ENCODE measurements around the gene LRRC28. TPM values are rescaled to one million over a fixed set of nuclear protein-coding genes. Genes with fewer than 3 reads are reported as not detected.
A peak's percentile ranks its signal among the peaks of the same experiment; 100 is the strongest.

LRRC28 gene
- polyA plus RNA-seq, 3 donors from 2014 or later: 27.3 to 30.5 (median 27.7) TPM

DNA sequence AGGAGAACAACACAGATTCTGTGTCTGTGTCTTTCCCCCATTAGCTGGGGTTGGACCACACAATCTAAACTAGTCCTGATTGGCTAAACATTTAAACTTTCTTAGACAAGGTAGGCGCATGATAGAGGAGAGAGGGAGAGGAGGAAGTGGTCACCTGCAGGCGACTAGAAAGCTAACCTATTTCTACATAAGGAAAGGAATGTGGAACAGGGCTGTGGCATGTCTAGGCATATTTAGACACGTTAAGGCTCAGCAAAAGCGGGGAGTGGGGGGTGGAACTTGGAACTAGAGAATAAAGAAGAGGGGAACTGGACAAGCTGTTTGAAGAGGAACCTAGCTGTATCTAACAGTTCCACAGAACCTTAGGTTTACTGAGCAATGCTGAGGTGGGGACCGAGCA is 12.8 kb downstream of the LRRC28 start:
- H3K9me3 Mint-ChIP-seq: no peaks in the 10 kb centered on the region
- no peak overlapping the region for H3K27ac Mint-ChIP-seq
- H3K4me1 Mint-ChIP-seq: no peaks in the 10 kb centered on the region
- no peak overlapping the region for H3K4me3 Mint-ChIP-seq
- H3K36me3 Mint-ChIP-seq: peaks cover 6 to 16% (median 8%) of the 10 kb centered on the region in 3 donors
- H3K27me3 Mint-ChIP-seq (ENCODE audit: low read depth in 3 of 3): peaks cover 0 to 3% (median 0%) of the 10 kb centered on the region in 3 donors
- no peak for DNase-seq

DNA sequence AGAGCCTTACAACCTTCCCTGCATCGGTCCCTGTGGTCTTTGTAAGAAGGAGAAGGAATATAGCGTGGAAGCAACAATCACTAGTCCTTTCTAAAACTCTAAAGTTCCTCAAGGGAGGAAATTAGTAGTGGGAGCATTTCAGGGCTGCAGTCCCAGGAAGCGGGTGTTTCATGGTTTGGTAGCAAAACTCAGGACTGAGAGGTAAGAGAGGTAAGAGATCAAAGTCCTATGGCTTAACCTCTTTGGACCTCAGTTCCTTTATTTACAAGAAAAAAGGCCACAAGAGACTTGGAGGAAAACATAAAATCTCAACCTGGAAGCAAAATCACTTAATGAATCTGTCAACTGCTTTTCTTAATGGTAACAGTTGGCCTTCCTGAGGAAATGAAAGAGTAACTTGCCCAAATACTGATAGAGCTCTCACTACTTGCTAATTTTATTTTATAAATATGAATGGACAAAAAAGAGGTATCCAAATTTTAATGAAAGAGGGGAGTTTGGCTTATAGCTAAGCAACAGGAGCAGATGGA is 14.3 kb downstream of the LRRC28 start:
- Mint-ChIP-seq H3K4me3 (no peak overlapping the region), H3K9me3 (no peaks in the 10 kb centered on the region), H3K27me3 (ENCODE audit: low read depth in 3 of 3) (peaks cover 0 to 3% (median 0%) of the 10 kb centered on the region in 3 donors), H3K27ac (no peak overlapping the region), H3K4me1 (no peaks in the 10 kb centered on the region), H3K36me3 (peaks cover 0 to 9% (median 6%) of the 10 kb centered on the region in 3 donors)
- no peak for DNase-seq

DNA sequence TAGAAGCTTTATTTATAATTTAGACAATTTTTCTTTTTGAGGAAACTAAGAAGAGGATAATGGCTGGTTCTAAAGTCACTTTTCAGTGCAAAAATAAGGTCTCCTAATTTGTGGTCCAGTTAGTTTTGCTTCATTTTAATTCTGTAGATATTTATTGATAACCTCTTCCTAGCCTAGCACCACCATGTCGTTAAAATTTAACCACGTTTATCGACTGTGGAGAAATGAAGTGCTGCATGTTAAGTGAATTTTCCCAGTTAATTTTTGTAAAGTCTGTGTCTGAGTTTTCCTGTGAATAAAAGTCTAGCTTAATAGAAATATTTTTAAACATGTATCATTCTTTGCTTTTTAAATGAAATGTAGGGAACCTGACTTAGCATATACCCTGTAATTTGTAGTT is 16.7 kb downstream of the LRRC28 start:
- H3K36me3 Mint-ChIP-seq: peaks cover 0 to 9% (median 0%) of the 10 kb centered on the region in 3 donors
- H3K27ac Mint-ChIP-seq: no peak overlapping the region
- no peaks in the 10 kb centered on the region for H3K4me1 Mint-ChIP-seq

DNA sequence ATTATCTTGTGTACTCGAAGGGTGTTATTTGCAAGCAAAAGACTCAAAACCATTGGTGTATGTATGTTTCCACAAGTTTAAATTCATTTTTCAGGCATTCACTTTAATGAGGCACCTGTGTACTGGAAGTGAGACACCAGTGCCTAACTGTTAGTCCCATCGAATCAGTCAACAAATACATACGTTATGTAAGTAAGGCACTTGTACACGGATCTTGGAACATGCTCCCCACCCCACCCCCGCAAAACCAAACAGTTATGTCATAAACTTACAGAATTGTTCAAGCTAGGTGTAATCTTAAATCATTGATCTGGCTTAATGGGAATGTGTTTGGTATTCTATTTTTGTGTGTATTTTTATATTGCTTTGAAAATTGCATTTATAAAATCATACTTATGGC is 17.1 kb downstream of the LRRC28 start:
- no peak overlapping the region for H3K4me3 Mint-ChIP-seq
- peaks cover 0 to 3% (median 0%) of the 10 kb centered on the region in 3 donors for H3K27me3 Mint-ChIP-seq (ENCODE audit: low read depth in 3 of 3)
- H3K9me3 Mint-ChIP-seq: no peaks in the 10 kb centered on the region
- no peaks in the 10 kb centered on the region for H3K4me1 Mint-ChIP-seq
- no peak overlapping the region for H3K27ac Mint-ChIP-seq
- H3K36me3 Mint-ChIP-seq: peaks cover 0 to 7% (median 0%) of the 10 kb centered on the region in 3 donors
- DNase-seq: no peak

More for the DNA sequence above, 16.7 kb downstream of the LRRC28 start:
- no peaks in the 10 kb centered on the region for H3K9me3 Mint-ChIP-seq
- H3K4me3 Mint-ChIP-seq: no peak overlapping the region
- DNase-seq: no peak
- peaks cover 0 to 3% (median 0%) of the 10 kb centered on the region in 3 donors for H3K27me3 Mint-ChIP-seq (ENCODE audit: low read depth in 3 of 3)

DNA sequence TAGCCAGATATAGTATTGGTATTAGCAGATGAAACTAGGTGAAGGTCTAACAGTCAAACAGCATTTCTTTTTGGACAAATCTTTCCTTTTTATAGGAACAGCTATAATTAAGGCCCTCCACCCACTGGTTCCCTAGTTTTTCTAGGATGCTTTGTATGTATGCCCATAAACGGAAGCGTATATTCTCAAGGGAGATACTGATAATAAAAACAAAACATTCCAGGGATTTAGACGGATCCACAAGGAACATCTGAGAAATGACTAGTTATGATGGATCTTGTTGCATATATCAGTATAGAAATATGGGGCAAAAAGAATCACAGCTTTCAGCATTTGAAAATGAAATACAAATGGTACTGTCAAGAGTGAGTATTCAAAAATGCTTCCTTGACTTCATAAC is 22.5 kb downstream of the LRRC28 start:
- Mint-ChIP-seq H3K9me3 (no peaks in the 10 kb centered on the region), H3K4me1 (no peaks in the 10 kb centered on the region), H3K36me3 (peaks cover 0 to 4% (median 2%) of the 10 kb centered on the region in 3 donors), H3K27me3 (ENCODE audit: low read depth in 3 of 3) (no peaks in the 10 kb centered on the region), H3K27ac (no peak overlapping the region), H3K4me3 (no peak overlapping the region)
- DNase-seq: no peak

DNA sequence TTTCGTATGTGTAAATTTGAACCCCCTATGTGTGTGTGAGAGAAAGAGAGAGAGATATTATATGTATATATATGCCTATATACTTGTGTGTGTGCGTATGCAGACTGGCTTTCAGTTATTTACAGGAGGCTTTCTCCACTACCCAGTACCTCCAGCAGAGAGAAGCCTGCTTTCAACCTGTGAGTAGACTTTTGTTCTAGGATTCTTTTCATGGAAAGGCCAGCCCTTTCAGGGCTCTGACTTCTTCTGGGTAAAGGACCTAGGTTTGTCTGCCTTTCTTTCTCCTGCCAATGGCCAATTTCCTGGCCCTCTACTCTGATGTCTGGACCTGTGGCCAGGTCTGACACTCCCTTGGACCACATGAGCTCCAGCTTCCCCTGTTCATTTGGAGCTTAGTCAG is 23.8 kb downstream of the LRRC28 start:
- Mint-ChIP-seq H3K36me3 (peaks cover 0 to 9% (median 8%) of the 10 kb centered on the region in 3 donors), H3K4me1 (peaks cover 12% of the 10 kb centered on the region in 2 donors), H3K27me3 (ENCODE audit: low read depth in 3 of 3) (peaks cover 0 to 2% (median 0%) of the 10 kb centered on the region in 3 donors), H3K4me3 (no peak overlapping the region), H3K9me3 (no peaks in the 10 kb centered on the region), H3K27ac (no peak overlapping the region)
- no peak for DNase-seq

DNA sequence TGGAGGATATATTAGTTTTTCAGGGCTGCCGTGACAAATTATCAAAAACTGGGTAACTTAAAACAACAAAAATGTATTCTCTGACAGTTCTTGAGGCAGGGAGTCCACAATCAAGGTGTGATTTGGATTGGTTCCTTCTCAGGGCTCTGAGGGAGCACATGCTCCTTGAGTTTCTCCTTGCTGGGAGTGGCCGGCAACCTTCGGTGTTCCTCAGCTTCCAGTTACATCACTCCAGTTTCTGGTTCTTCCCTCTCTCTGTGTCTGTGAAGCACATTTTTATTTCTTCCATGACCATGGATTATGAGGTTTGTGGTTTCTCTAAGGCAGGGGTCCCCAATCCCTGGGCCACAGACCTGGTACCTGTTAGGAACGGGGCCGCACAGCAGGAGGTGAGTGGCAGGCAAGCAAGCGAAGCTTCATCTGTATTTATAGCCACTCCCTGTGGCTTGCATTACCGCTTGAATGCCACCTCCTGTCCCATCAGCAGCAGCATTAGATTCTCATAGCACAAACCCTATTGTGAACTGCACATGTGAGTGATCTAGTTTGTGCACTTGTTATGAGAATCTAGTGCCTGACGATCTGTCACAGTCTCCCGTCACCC is 24.3 kb downstream of the LRRC28 start:
- no peak overlapping the region for H3K4me3 Mint-ChIP-seq
- H3K27me3 Mint-ChIP-seq (ENCODE audit: low read depth in 3 of 3): peaks cover 0 to 2% (median 0%) of the 10 kb centered on the region in 3 donors
- DNase-seq: no peak
- peaks cover 0 to 9% (median 8%) of the 10 kb centered on the region in 3 donors for H3K36me3 Mint-ChIP-seq
- no peak overlapping the region for H3K27ac Mint-ChIP-seq
- H3K9me3 Mint-ChIP-seq: no peaks in the 10 kb centered on the region
- H3K4me1 Mint-ChIP-seq: peaks cover 13 to 18% of the 10 kb centered on the region in 2 donors

DNA sequence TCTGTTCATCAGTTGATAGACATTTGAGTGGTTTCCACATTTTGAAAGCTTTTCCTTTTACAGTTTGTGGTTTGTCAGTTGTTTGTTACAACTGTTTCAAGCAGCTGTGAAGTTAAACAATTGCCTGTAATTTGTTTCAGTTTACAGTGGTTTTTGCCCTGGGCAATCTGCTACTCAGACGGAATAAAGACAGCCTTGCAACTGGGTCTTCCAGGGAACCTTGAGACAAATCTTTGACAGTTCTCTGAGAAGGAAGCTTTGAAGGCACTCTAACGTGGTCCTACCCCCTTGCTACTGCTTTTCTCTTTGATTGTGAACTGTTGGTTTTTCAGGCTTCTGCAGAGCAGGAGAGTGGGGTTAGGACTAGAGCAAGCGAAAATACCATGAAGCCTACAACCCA is 28.0 kb downstream of the LRRC28 start:
- Mint-ChIP-seq H3K36me3 (peaks cover 0 to 9% (median 8%) of the 10 kb centered on the region in 3 donors), H3K4me1 (peaks cover 13 to 21% of the 10 kb centered on the region in 2 donors), H3K4me3 (no peak overlapping the region), H3K9me3 (no peaks in the 10 kb centered on the region), H3K27me3 (ENCODE audit: low read depth in 3 of 3) (peaks cover 0 to 2% (median 0%) of the 10 kb centered on the region in 3 donors), H3K27ac (peak overlapping the region in 1 of 6 donors; percentile 19)
- peak in 1 of 3 donors; percentile 1 for DNase-seq

DNA sequence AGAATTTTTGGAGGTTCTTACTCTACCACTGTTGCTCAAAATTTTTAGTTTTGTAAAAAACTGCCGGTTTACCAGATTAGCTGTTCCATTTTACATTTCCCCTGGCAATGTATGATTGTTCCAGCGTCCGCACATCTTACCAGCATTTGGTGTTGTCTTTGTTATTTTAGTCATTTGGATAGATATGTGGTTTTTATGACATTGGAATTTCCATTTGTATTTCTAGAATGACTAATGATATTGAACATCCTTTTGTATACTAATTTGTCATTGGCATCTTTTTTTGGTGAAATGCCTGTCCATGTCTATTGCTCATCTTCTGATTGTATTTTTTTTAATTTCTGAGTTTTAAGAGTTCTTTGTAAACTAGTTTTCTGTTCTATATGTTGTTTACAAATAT is 28.5 kb downstream of the LRRC28 start:
- H3K9me3 Mint-ChIP-seq: no peaks in the 10 kb centered on the region
- peak overlapping the region in 2 of 5 donors; percentile 4 to 14 for H3K4me3 Mint-ChIP-seq
- peak overlapping the region in 1 of 6 donors; percentile 28 for H3K27ac Mint-ChIP-seq
- H3K27me3 Mint-ChIP-seq (ENCODE audit: low read depth in 3 of 3): peaks cover 0 to 2% (median 0%) of the 10 kb centered on the region in 3 donors
- DNase-seq: no peak
- H3K36me3 Mint-ChIP-seq: peaks cover 4 to 13% (median 8%) of the 10 kb centered on the region in 3 donors
- peaks cover 13 to 21% of the 10 kb centered on the region in 2 donors for H3K4me1 Mint-ChIP-seq

DNA sequence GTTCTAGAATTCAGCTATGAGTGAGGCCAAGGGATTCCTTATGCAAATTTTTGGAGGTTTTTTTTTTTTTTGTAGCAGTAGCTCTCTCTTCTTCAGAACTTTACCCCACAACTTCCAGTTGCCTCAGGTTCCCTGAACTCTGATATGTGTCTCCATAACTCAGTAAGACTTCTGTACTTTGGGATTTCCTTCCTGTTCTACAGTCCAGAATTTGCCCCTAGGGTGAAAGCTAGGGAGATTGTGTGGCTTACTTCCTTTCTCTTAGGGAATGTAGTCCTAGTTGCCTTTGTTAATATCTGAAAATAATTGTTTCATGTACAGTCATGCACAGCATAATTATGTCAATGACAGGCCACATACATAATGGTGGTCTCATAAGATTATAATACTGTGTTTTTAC is 30.8 kb downstream of the LRRC28 start:
- Mint-ChIP-seq H3K9me3 (no peaks in the 10 kb centered on the region), H3K4me1 (peaks cover 13 to 21% of the 10 kb centered on the region in 2 donors), H3K4me3 (no peak overlapping the region), H3K27me3 (ENCODE audit: low read depth in 3 of 3) (peaks cover 0 to 2% (median 0%) of the 10 kb centered on the region in 3 donors), H3K27ac (no peak overlapping the region), H3K36me3 (peaks cover 9 to 15% (median 10%) of the 10 kb centered on the region in 3 donors)
- DNase-seq: no peak

DNA sequence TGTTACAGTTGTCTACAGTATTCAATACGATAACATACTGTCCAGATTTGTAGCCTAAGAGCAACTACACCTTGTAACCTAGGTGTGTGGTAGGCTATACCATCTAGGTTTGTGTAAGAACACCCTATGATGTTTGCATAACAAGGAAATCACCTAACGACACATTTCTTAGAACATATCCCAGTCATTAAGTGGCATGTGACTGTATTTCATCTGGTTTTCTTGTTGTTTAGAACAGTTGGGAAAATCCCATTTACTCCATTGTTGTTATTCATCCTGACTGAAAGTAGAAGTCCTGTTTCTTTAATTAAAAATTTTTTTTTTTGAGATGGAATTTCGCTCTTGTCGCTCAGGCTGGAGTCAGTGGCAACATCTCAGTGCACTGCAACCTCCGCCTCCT is 31.3 kb downstream of the LRRC28 start:
- no peak overlapping the region for H3K4me3 Mint-ChIP-seq
- no peak for DNase-seq
- H3K36me3 Mint-ChIP-seq: peaks cover 9 to 15% (median 10%) of the 10 kb centered on the region in 3 donors
- no peak overlapping the region for H3K27ac Mint-ChIP-seq
- peaks cover 13 to 21% of the 10 kb centered on the region in 2 donors for H3K4me1 Mint-ChIP-seq
- no peaks in the 10 kb centered on the region for H3K9me3 Mint-ChIP-seq
- peaks cover 0 to 2% (median 0%) of the 10 kb centered on the region in 3 donors for H3K27me3 Mint-ChIP-seq (ENCODE audit: low read depth in 3 of 3)

DNA sequence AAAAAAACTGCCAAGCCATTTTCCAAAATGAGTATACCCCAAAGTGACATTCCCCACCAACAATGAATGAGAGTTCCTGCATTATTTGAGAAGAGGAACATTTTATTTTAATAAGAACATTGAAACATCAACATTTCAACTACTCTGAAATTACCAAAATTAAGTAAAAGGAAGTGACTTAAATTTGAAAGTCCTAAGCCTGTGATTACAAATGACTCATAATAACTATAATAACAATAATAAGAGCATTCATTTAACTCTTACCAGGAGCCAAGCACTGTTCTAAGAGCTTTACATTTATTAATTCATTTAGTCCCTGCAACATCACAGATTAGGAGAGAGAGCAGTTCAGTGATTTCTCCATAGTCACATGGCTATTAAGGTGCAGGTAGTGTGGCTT is 32.4 kb downstream of the LRRC28 start:
- Mint-ChIP-seq H3K27me3 (ENCODE audit: low read depth in 3 of 3) (peaks cover 0 to 2% (median 0%) of the 10 kb centered on the region in 3 donors), H3K4me1 (peaks cover 13 to 21% of the 10 kb centered on the region in 2 donors), H3K27ac (no peak overlapping the region), H3K9me3 (no peaks in the 10 kb centered on the region), H3K36me3 (peaks cover 10 to 17% (median 13%) of the 10 kb centered on the region in 3 donors), H3K4me3 (no peak overlapping the region)
- no peak for DNase-seq

DNA sequence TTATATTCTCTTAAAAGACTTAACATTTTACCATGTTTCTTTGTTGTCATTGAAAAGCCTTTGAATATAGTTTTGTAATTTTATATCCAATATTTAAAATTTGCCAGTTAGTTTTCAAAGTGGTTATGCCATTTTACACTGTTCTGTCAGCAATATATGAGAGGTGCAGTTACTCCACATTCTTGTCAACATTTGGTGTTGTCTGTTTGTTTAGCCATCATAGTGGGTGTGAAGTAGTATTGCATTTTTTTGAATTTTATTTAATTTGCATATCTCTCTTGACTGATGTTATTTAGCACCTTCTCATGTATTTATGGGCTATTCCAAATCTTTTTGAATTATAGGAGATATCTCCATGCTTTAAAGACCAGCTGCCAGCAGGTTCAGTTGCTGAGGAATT is 40.4 kb downstream of the LRRC28 start:
- H3K4me1 Mint-ChIP-seq: no peaks in the 10 kb centered on the region
- peaks cover 23 to 38% (median 38%) of the 10 kb centered on the region in 3 donors for H3K36me3 Mint-ChIP-seq
- H3K27me3 Mint-ChIP-seq (ENCODE audit: low read depth in 3 of 3): no peaks in the 10 kb centered on the region
- DNase-seq: no peak
- no peak overlapping the region for H3K27ac Mint-ChIP-seq
- no peaks in the 10 kb centered on the region for H3K9me3 Mint-ChIP-seq
- H3K4me3 Mint-ChIP-seq: no peak overlapping the region

DNA sequence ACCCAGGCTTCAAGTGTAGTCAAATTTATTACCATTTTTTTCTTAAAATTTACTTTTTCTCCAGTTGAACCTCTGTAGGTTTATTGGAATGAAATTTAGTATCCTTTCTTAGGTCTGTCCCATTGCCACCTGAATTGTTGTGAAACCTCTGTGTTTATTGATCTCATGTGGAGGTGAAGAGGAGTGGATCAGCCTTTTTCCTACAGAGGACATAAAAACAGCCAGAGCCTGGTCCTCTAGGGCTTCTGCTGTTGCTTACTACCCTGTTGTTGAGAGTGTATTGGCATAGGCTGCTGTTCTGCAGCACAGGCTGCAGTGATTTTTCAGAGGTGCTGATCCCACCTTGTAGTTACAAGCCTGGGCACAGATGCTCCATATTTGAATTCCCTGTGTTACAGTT is 44.6 kb downstream of the LRRC28 start:
- no peak overlapping the region for H3K4me3 Mint-ChIP-seq
- H3K4me1 Mint-ChIP-seq: no peaks in the 10 kb centered on the region
- H3K9me3 Mint-ChIP-seq: no peaks in the 10 kb centered on the region
- DNase-seq: no peak
- H3K27ac Mint-ChIP-seq: no peak overlapping the region
- no peaks in the 10 kb centered on the region for H3K27me3 Mint-ChIP-seq (ENCODE audit: low read depth in 3 of 3)
- H3K36me3 Mint-ChIP-seq: peaks cover 23 to 35% (median 34%) of the 10 kb centered on the region in 3 donors
